ENCODE results near the gene COL9A1. TPM values are rescaled to one million over a fixed set of nuclear protein-coding genes. Genes with fewer than 3 reads are reported as not detected.

COL9A1 gene
- total RNA-seq, 1 donor from 2014 or later: not detected

GRCh38 chr6:70286905-70287304 is 16.0 kb downstream of the COL9A1 start:
- DNase-seq (ENCODE audit: low read depth): no peak

- no peak for DNase-seq (ENCODE audit: low read depth)
These were observed 17.7 kb downstream of the COL9A1 start for GRCh38 chr6:70285201-70285600.

DNA sequence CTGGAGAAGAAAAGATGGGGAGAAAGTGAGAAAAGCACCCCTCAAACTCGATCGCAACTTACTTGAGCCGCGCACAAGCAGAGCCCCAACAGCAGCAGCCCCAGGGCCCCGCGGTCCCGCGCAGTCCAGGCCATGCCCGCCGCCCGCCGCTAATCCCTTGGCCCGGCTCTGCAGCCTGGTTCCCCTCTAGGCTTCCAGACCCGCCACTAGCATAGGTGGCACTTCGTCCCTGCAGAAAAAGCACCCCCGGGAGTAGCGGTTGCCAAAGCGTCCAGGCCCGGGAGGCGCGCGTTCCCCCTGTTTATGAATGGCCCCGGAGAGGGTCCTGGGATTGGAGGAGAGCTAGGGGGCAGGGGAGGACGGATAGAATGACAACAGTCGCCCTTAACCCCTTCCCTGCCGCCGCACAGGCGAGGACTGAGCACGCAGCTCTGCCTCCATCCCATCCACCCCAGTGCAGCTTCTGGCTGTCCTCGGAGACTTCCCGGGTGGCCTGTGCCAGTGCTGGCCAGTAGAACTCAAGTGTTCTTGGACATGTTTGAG is 19.9 kb downstream of the COL9A1 start:
- no peak for DNase-seq (ENCODE audit: low read depth)

DNA sequence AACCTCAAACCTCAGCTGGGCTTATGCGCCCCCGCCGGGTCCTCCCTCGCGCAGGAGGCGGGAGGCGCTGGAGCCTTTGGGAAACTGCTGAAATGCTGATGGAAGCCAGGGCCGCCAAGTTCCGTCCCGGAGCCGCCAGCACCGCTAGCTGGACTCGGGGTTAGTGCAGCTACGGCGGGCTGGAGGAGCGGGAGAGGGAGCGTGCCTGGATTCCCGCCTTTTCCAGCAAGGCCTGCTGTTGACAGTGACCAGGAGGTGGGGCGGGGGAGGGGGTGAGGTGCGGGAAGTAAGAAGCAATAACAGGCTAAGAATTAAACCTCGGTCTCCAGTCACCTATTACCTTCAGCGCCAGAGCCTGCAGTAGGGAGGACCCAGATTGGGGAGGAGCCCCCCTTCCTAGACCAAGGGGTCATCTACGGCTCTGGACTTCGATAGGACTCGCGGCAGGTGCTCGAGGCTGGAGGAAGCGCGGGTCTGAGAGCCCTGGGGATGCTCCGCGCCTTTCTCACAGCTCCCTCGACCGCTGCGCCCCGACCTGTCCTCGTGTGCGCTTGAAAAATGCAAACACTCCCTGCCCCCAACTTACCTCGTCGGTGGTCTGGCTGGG is 20.5 kb downstream of the COL9A1 start:
- no peak for DNase-seq (ENCODE audit: low read depth)

DNA sequence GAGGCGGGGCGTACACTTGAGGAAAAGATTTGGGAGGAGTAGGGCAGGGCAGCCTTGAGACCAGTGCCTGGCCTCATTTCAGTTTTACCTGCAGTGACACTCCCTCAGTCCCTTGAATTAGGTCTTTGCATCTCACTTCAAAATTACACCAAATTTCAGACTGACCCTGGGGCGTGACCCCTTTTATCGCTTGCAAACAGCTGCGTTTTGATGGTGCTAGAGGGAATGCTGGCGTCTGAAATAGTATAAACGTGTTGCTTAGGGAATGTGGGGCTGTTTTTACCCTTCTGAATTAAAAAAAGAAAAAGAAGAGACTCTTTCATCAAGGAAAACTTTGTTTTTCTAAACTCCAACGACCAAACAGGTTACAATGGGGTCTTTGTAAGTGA is 21.0 kb downstream of the COL9A1 start:
- no peak for DNase-seq (ENCODE audit: low read depth)

DNA sequence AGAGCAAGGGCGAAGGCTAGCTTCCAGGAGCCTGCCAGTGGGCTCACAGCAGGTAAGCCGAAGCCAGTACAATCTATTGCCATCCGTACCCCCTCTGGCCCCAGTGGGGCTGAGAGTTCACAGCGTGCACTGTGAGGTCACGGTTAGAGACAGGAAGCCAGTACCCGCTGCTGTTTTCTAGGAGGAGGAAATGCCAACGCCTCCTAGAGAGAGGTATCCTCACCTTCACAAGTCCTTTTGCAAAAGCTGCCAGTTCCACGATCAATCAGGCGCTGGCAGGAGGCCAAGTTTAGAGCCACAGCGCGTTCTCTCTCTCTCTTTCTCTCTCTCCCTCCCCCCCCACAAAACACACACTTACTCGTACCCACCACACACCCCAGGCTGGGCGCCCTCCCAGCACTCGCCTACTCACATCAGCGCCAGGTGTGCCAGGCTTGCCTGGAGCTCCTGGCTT is 22.5 kb downstream of the COL9A1 start:
- DNase-seq (ENCODE audit: low read depth): no peak

- DNase-seq (ENCODE audit: low read depth): peak; percentile 45
These were observed 25.4 kb downstream of the COL9A1 start for GRCh38 chr6:70277470-70277869.

GRCh38 chr6:70274338-70274737 is 28.5 kb downstream of the COL9A1 start:
- no peak for DNase-seq (ENCODE audit: low read depth)

DNA sequence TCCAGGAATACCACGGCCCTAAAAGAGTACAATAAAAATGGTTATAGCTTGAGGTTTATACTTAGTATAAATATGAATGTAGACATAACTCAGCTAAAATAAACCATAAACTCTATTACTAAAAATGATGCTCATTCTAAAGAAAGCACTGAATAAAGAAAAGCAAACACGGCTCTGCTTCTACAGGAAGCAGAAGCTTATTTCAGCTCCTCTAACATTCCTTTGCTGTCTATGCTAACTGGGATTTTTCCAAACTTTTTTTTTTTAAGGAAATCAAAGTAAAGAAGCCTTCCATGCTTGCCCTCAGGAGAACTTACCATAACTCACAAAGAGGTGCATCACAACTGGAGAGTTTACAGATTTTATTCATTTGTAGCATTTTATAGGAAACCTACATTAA is 30.8 kb downstream of the COL9A1 start:
- DNase-seq (ENCODE audit: low read depth): no peak

DNA sequence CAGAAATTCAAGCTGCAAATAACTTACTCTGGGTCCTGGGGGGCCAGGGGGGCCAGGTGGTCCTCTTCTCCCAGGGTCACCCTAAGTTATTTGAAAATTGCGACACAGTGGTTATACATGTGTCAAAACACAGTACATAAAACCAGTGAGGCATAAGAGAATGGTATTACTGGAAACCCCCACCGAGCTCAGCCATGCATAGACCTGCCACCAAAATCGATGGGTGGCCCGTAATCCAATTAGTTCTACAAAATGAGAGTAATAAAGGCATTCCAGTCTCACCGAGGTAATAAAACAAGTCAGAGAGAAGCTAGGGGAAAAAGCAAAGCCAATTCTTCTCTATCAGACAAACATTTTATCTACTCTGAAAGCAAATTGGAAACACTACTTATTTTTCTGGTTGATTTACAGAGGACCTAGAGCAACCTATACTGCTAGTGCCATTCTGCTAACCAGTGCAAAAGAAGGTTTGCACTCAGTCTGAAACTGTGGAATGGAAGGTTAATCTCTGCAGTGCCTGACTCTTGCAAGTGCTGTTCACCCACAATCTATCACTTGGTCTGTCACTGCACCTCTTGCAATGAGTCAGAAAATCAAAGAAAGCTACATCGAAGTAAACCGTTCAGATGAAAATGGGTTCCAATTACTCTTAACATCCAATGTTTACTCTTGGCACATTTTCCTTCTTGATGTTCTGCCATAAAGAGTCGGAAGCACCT is 32.4 kb downstream of the COL9A1 start:
- peak; percentile 78 for DNase-seq (ENCODE audit: low read depth)

- DNase-seq (ENCODE audit: low read depth): no peak
These were observed 36.7 kb downstream of the COL9A1 start for GRCh38 chr6:70266142-70266541.

- no peak for DNase-seq (ENCODE audit: low read depth)
These were observed 38.6 kb downstream of the COL9A1 start for GRCh38 chr6:70264306-70264705.

GRCh38 chr6:70258483-70258882 is 44.4 kb downstream of the COL9A1 start:
- no peak for DNase-seq (ENCODE audit: low read depth)

- no peak for DNase-seq (ENCODE audit: low read depth)
These were observed 45.1 kb downstream of the COL9A1 start for GRCh38 chr6:70257768-70258273.

DNA sequence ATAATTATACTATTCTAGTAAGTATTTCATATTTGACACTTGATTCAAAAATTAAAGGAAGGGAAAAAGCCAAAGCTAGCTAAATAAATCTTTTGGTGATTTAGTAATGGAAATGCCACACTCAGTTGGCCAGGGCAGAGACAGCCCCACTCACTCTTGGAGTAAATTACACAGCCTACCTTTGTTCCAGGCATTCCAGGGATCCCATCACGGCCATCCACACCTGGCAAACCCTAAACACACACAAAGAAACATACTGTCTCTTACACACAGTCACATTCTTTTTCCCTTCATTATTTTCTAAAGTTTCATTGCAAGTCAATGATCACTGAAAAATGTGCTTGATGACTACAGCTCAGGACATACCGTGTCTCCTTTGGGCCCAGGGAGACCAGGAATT is 48.1 kb downstream of the COL9A1 start:
- DNase-seq (ENCODE audit: low read depth): no peak

DNA sequence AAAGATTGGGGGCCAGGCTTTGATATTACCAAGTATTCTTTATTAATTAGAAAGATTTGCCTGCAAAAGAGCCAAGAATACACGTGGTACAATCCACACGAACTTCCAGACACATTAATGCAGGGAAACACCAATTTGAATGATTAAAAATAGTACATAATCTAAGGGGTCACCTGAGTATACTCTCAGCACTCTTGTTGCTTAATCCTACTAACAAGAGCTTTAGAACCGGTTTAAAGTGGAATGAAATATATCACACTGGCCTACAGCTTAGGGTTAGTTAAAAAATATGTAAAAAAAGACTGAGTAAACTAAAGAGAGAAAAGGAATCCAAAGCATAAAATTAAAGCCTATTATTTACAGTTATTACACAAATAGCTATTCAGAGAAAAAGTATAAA is 49.0 kb downstream of the COL9A1 start:
- no peak for DNase-seq (ENCODE audit: low read depth)

DNA sequence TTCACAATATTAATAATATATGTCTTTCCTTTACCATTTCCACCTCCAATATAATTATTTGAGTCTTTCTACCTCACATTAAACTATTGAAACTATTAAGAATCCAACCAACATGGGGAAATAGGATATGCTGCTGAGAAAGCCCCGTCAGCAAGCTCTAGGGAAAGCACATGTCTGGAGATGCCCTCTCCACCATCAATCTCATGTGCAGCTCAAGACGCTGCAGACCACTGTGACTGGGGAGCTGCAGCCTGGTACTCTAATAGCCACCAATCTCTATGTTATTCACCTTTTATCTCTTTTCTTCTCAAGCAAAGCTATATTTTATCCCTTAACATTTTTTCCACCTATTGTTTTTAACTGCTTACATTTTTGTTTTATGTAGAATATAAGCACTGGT is 50.3 kb downstream of the COL9A1 start:
- no peak for DNase-seq (ENCODE audit: low read depth)

DNA sequence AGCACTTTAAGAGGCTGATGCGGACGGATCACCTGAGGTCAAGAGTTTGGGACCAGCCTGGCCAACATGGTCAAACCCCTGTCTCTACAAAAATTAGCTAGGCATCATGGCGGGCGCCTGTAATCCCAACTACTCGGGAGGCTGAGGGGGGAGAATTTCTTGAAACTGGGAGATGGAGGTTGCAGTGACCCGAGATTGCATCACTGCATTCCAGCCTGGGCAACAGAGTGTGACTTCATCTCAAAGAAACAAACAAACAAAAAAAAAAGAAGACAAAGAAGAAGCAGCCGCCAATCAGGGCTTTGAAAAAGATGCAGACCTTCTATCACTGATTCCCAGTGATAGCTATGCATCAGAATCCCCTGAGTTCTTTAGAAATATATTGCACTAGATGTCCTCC is 56.8 kb downstream of the COL9A1 start:
- DNase-seq (ENCODE audit: low read depth): no peak

DNA sequence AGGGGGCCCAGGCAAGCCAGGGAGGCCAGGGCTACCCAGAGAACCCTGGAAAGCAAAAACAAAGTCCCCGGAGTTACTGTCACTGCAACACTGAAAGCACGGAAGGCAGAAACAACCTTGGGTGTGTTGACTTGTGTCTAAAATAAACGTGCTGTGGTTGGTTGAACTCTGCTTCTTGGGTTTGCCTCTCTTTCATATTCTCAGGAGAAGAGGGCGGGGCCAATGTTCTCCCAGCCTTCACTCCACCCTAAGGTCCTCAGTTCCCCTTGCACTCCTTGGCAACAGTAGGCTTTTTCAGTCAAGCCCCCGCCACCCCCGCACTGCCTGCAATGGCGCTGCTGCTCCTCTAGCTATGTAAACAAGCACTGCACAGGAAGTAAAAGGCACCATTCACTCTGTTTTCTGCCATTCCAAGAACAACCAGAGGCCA is 60.9 kb downstream of the COL9A1 start:
- no peak for DNase-seq (ENCODE audit: low read depth)

- no peak for DNase-seq (ENCODE audit: low read depth)
These were observed 61.9 kb downstream of the COL9A1 start for GRCh38 chr6:70241031-70241430.

- no peak for DNase-seq (ENCODE audit: low read depth)
These were observed 66.5 kb downstream of the COL9A1 start for GRCh38 chr6:70236343-70236742.

- no peak for DNase-seq (ENCODE audit: low read depth)
These were observed 68.2 kb downstream of the COL9A1 start for GRCh38 chr6:70234561-70235236.

DNA sequence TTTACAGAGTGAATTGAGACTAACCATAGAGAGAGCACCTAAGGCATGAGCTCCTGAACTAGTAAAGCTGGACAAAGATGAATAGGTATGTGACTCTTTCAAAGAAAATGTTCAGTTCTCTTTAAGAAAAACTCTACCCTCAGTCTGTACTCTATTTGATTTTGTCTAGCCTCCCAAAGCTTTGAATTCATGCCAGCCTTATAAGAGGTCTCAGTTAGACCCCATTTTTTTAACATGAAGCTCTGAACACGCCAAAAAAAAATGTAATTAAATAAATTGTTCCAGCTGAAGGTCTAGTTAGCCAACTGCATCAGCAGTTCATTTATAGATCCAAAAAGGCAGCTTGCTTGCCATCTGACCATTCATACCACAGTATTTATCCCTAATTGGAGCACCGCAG is 71.6 kb downstream of the COL9A1 start:
- no peak for DNase-seq (ENCODE audit: low read depth)

All from renal cortical epithelial cell (primary cell).